Fibroblast of lung (primary cell): Measurements from ENCODE around the gene PRSS36. TPM values are rescaled to one million over a fixed set of nuclear protein-coding genes. Genes with fewer than 3 reads are reported as not detected.

Experiments used
- DNase-seq, 2 donors: peaks; one replicate each; pipeline versions ENCODE4 v3.0.0 to v3.0.0-alpha.2; 2010; ENCODE audit warnings: low read depth in 2 of 2
- H2AFZ ChIP-seq: 2 replicates; pipeline ENCODE4 v1.5.1; 2012; ENCODE audit warnings: low read length, control low read depth, inconsistent platforms
- H3K27ac ChIP-seq: 2 replicates; pipeline ENCODE4 v1.5.1; 2011; ENCODE audit warnings: low read length, control low read depth; ENCODE audit not compliant: insufficient read depth
- H3K27me3 ChIP-seq: 2 replicates; pipeline ENCODE4 v1.5.1; 2011; ENCODE audit warnings: mild to moderate bottlenecking, low read length; ENCODE audit not compliant: control insufficient read depth, insufficient read depth
- H3K36me3 ChIP-seq: 2 replicates; pipeline ENCODE4 v1.5.1; 2011; ENCODE audit warnings: low read length; ENCODE audit not compliant: control insufficient read depth, insufficient read depth
- H3K4me1 ChIP-seq: 2 replicates; pipeline ENCODE4 v1.5.1; 2011; ENCODE audit warnings: low read length; ENCODE audit not compliant: control insufficient read depth, insufficient read depth; ENCODE audit errors: extremely low read depth
- H3K4me2 ChIP-seq: 2 replicates; pipeline ENCODE4 v1.5.1; 2011; ENCODE audit warnings: low read length, control low read depth; ENCODE audit not compliant: insufficient read depth; ENCODE audit errors: extremely low read depth
- H3K4me3 ChIP-seq, 4 experiments: fragments of 200-600 bp in 1 of 4; sonication (generic) in 1 of 4; replicated peaks in 1 of 4; 2 replicates each; pipeline ENCODE4 v1.5.1; 2011 to 2016; ENCODE audit warnings: low read length in 4 of 4, low read depth in 3 of 4, mild to moderate bottlenecking in 3 of 4, control low read depth in 2 of 4, inconsistent platforms in 1 of 4, mixed read lengths in 1 of 4; ENCODE audit not compliant: insufficient read depth in 1 of 4; ENCODE audit errors: control extremely low read depth in 1 of 4
- H3K79me2 ChIP-seq: 2 replicates; pipeline ENCODE4 v1.5.1; 2012; ENCODE audit warnings: mild to moderate bottlenecking, low read length, inconsistent platforms; ENCODE audit not compliant: control insufficient read depth, insufficient read depth
- H3K9ac ChIP-seq: 2 replicates; pipeline ENCODE4 v1.5.1; 2011; ENCODE audit warnings: mild to moderate bottlenecking, low read length, control low read depth; ENCODE audit not compliant: insufficient read depth
- H3K9me3 ChIP-seq: 2 replicates; pipeline ENCODE4 v1.5.1; 2012; ENCODE audit warnings: low read depth, low read length; ENCODE audit not compliant: control insufficient read depth, insufficient read depth
- H4K20me1 ChIP-seq: 2 replicates; pipeline ENCODE4 v1.5.1; 2011; ENCODE audit warnings: low read length; ENCODE audit not compliant: control insufficient read depth, insufficient read depth; ENCODE audit errors: extremely low read depth
- EZH2 ChIP-seq: IDR thresholded peaks from 2 replicates; pipeline ENCODE4 v1.5.1; 2012; ENCODE audit warnings: low read length, control low read depth, mild to moderate bottlenecking; ENCODE audit errors: missing control alignments
- polyA minus RNA-seq: library from RNA; depleted of rRNA, polyadenylated mRNA; stranded (reverse); fragments of >200 nt; gene quantifications from 2 replicates; pipeline ENCODE4 v1.2.3, GENCODE V29; 2011; ENCODE audit warnings: low replicate concordance
- polyA plus RNA-seq, 2 donors: library from polyadenylated mRNA; depleted of rRNA in 1 of 2; stranded (reverse) in 1 of 2; unstranded in 1 of 2; fragments of >200 nt; gene quantifications; 2 replicates each; pipeline ENCODE4 v1.2.1, GENCODE V29; 2011 to 2012; ENCODE audit warnings: missing spikeins in 1 of 2
- total RNA-seq: library from RNA; depleted of rRNA; stranded (reverse); fragments of >200 nt; gene quantifications from 2 replicates; pipeline ENCODE4 v1.2.1, GENCODE V29; 2014
- TF ChIP-seq, protein P1 (sequence below), 2 donors: IDR thresholded peaks in 1 of 2; conservative IDR thresholded peaks in 1 of 2; 1 replicate in 1 of 2; 2 replicates in 1 of 2; pipeline ENCODE4 v1.5.1; 2011 to 2012; ENCODE audit warnings: low read length in 2 of 2, control low read depth in 1 of 2, inconsistent platforms in 1 of 2, low read depth in 1 of 2, mild to moderate bottlenecking in 1 of 2

The PRSS36 gene
- total RNA-seq (0.17 TPM in 1 of 2 replicates, not detected in the other), polyA plus RNA-seq (0.10 and 0.20 TPM in 2 replicates), polyA minus RNA-seq (not detected in 2 replicates)
- polyA plus RNA-seq (2012) = 0.06 and 0.43 TPM in 2 replicates

DNA sequence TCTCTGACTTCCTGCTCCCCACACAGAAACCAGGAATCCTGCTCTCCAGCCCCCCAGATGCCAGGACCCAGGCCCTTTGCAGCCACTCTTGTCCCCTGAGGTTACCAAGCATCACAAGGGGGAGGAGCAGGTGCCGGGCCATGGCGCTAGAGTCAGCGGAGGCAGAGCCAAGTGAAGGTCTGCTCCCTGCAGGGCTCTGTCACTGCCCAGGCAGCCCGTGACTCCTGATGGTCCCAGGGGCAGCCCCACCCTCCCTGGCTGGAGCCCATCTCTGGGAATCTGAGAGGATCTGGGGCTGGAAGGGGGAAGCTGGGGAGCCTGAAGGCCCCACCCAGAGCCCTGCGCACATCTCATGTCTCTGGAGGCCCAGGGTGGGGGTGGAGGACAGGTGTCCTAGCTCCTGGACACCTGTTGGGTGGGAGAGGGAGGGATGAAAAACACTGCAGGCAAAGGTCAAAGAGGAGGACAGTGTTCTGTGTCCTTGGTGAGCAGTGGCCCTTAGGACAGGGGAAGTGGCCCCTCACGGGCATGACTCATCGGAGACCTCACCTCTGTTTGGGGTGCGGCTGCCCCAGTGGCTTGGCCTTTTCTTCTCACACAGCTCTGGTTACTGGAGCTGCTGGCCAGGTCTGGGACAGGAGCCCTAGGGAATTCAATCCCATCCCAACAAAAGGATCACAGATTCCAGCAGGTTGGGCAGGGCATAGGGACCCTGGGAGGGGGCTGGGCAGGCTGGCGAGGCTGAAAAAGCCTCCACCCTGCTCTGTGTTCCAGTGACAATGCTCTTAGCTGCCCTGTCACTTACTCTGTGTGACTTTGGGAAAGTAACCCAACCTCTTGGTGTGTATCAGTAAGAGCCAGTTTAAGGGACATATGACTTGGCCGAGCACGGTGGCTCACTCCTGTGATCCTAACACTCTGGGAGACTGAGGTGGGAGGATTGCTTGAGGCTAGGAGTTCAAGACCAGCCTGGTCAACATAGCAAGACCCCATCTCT is at the start of gene PRSS36:
PRSS36 (minus strand) TSS at position 173 of the 997 bp plus-strand sequence; CDS start at position 142, 31 bp downstream.
- no peak within 1 kb of the TSS for H3K27ac ChIP-seq
- no peaks in the 10 kb centered on the region for H4K20me1 ChIP-seq
- TF ChIP-seq, protein P1, sequence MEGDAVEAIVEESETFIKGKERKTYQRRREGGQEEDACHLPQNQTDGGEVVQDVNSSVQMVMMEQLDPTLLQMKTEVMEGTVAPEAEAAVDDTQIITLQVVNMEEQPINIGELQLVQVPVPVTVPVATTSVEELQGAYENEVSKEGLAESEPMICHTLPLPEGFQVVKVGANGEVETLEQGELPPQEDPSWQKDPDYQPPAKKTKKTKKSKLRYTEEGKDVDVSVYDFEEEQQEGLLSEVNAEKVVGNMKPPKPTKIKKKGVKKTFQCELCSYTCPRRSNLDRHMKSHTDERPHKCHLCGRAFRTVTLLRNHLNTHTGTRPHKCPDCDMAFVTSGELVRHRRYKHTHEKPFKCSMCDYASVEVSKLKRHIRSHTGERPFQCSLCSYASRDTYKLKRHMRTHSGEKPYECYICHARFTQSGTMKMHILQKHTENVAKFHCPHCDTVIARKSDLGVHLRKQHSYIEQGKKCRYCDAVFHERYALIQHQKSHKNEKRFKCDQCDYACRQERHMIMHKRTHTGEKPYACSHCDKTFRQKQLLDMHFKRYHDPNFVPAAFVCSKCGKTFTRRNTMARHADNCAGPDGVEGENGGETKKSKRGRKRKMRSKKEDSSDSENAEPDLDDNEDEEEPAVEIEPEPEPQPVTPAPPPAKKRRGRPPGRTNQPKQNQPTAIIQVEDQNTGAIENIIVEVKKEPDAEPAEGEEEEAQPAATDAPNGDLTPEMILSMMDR (conservative IDR thresholded peaks at IDR 0.05 in 1 of 2, IDR thresholded peaks at IDR 0.05 in 1 of 2; ENCODE audit: low read depth in 1 of 2, low read length in 2 of 2) = no peak
- no peak for TF ChIP-seq EZH2
- H3K4me2 ChIP-seq = no peak within 1 kb of the TSS
- no peak within 1 kb of the TSS for H3K4me3 ChIP-seq
- H3K79me2 ChIP-seq = no peaks in the 10 kb centered on the region
- DNase-seq = no peak
- no peaks in the 10 kb centered on the region for H3K9me3 ChIP-seq
- H3K27me3 ChIP-seq = peaks cover 27% of the 10 kb centered on the region
- H3K36me3 ChIP-seq = no peaks in the 10 kb centered on the region
- H3K4me1 ChIP-seq = no peaks in the 10 kb centered on the region
- no peak within 1 kb of the TSS for H2AFZ ChIP-seq
- no peak within 1 kb of the TSS for H3K9ac ChIP-seq

DNA sequence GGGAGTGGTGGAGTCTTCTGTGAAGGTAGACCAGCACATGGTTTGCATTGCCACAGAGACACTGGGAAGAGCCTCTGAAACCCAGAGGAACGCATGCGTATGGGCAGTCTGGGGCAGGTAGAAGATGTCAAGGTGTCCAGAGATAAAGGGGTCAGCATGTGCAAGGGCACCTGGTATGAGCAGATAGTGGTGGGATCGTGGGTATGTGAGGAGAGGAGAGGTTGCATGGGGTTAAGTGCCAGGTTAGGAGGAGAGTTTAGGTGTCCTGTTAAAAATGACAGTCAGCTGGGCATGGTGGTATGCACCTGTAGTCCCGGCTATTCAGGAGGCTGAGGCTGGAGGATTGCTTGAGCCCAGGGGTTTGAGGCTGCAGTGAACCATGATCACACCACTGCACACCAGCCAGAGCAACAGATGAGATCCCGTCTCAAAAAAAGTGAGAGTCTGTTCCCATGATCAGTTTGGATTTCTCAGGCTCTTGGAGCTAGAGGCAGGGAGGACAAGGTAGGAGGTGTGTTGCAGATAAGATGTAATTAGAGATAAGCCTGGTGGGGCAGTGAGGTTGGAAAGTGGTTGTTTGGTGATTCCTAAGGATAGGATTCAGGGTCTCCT is 49.7 kb upstream of the PRSS36 start:
- Histone ChIP-seq H3K4me2 (no peak overlapping the region), H2AFZ (no peak overlapping the region), H3K9ac (no peak overlapping the region), H4K20me1 (no peaks in the 10 kb centered on the region), H3K79me2 (peaks cover 2% of the 10 kb centered on the region), H3K27ac (no peak overlapping the region), H3K27me3 (no peaks in the 10 kb centered on the region), H3K36me3 (peaks cover 8% of the 10 kb centered on the region), H3K4me3 (no peak overlapping the region), H3K9me3 (no peaks in the 10 kb centered on the region), H3K4me1 (no peaks in the 10 kb centered on the region)
- no peak for DNase-seq
- TF ChIP-seq, protein P1 (conservative IDR thresholded peaks at IDR 0.05 in 1 of 2, IDR thresholded peaks at IDR 0.05 in 1 of 2; ENCODE audit: low read depth in 1 of 2, low read length in 2 of 2) = no peak
- no peak for TF ChIP-seq EZH2
